ENCODE measurements around the gene RBBP5. TPM values are rescaled to one million over a fixed set of nuclear protein-coding genes. Genes with fewer than 3 reads are reported as not detected.

RBBP5 gene
- total and polyA plus RNA-seq, 2 of the 4 experiments (the other 2 are of a cell fraction): 7.3 to 37.5 TPM

DNA sequence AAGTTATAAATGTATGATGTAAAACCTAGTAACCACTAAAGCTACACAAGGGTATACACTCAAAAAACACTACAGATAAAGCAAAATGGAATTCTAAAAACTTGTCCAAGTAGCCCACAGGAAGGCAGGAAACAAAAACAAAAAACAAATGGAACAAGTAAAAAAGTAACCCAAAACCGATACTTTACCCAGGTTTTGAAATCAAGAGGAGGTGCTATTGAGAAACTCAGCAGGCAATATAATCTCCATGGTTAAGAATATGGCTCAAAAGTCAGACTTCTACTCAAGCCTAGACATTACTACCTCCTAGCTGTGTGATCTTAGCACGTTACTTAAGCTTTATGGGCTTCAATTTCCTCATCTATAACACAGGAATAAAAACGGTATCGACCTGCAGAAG is 13.3 kb downstream of the RBBP5 start:
- peaks cover 26% of the 10 kb centered on the region for H3K36me3 ChIP-seq (ENCODE audit: control insufficient read depth, insufficient read depth, low read length)
- H3K79me1 ChIP-seq (ENCODE audit: low read depth in 1 of 2, low read length in 2 of 2): peaks cover 16% of the 10 kb centered on the region in 2 experiments; a peak in 3 of 4 replicates
- no peak overlapping the region for H3K14ac ChIP-seq (replicated peaks; ENCODE audit: low read depth, low read length)
- ATAC-seq (ENCODE audit: low read depth): peak; percentile 24; the same call in 1 of the 2 replicates
- H2BK5ac ChIP-seq (ENCODE audit: low read depth, low read length, poor library complexity, severe bottlenecking): no peak overlapping the region
- H3K27ac ChIP-seq (ENCODE audit: insufficient read depth, low read length): no peak overlapping the region
- no peak overlapping the region for H4K5ac ChIP-seq (ENCODE audit: low read depth, low read length)
- DNase-seq: no peak
- no peak overlapping the region for H4K91ac ChIP-seq (ENCODE audit: insufficient read depth, low read depth, low read length)
- H3K18ac ChIP-seq (ENCODE audit: low read depth, low read length): no peak overlapping the region
- ChIA-PET POLR2A (ENCODE audit: unreplicated experiment) (no interaction called here), CTCF (interaction anchor here (1.1 to 1.3 kb wide), 2 partner anchors 9 to 10 kb away, joined by 3 read pairs; no protein-coding TSS in a partner anchor)
- no peak overlapping the region for H2AK9ac ChIP-seq (replicated peaks; ENCODE audit: low read depth, low read length, poor library complexity)
- peaks cover 5% of the 10 kb centered on the region for H3K9me1 ChIP-seq (ENCODE audit: insufficient read depth, low read length)
- H3K9ac ChIP-seq (ENCODE audit: low read depth, low read length): no peak overlapping the region
- no TSS peak for BruUV-seq (replicated peaks)
- H2AFZ ChIP-seq (replicated peaks; ENCODE audit: low read length, poor library complexity): no peak overlapping the region
- no CpG with 5 or more reads among the region's 4 CpGs for WGBS, 2 experiments (ENCODE audit: extremely low coverage in 2 of 2, insufficient read length in 1 of 2)
- no peak overlapping the region for H2BK120ac ChIP-seq (ENCODE audit: low read depth, low read length)
- H2BK20ac ChIP-seq (ENCODE audit: low read depth, low read length): no peak overlapping the region
- no peaks in the 10 kb centered on the region for H3K27me3 ChIP-seq (ENCODE audit: control insufficient read depth, insufficient read depth, low read length)
- dilution Hi-C loops (cut with HindIII; ENCODE audit: low sequenced_read_pairs, unreplicated experiment) (no loop called here), in situ Hi-C loops (cut with MboI; ENCODE audit: low sequenced_read_pairs) (no loop called here), intact Hi-C loops (cut with micrococcal nuclease) (no loop called here)
- no peak overlapping the region for H2AK5ac ChIP-seq (ENCODE audit: low read depth, low read length)
- H3K9me3 ChIP-seq (ENCODE audit: control insufficient read depth, insufficient read depth, low read length): no peaks in the 10 kb centered on the region
- TF ChIP-seq MXI1 (IDR thresholded peaks at IDR 0.05; ENCODE audit: borderline replicate concordance, low read depth, low read length) (no peak), FOS (IDR thresholded peaks at IDR 0.05; ENCODE audit: low read depth, low read length) (no peak), POLR2A (IDR thresholded peaks at IDR 0.05; ENCODE audit: low read depth, low read length) (no peak), BHLHE40 (IDR thresholded peaks at IDR 0.05; ENCODE audit: low read depth, low read length) (no peak), SMC3 (IDR thresholded peaks at IDR 0.05; ENCODE audit: low read depth, low read length) (no peak)
- H4K20me1 ChIP-seq (ENCODE audit: insufficient read depth, low read length): no peaks in the 10 kb centered on the region
- no peak overlapping the region for H4K8ac ChIP-seq (ENCODE audit: low read depth in 2 of 2, low read length in 2 of 2)
- H3K23ac ChIP-seq (ENCODE audit: low read depth, low read length): no peak overlapping the region
- H2BK15ac ChIP-seq (ENCODE audit: low read depth, low read length): no peak overlapping the region
- no peaks in the 10 kb centered on the region for H3K4me1 ChIP-seq (ENCODE audit: control insufficient read depth, insufficient read depth, low read length)
- H3K56ac ChIP-seq (ENCODE audit: extremely low read depth, insufficient read depth, low read length): no peak overlapping the region
- H3K4me3 ChIP-seq (ENCODE audit: insufficient read depth, low read depth, low read length): no peak overlapping the region
- H3K4me2 ChIP-seq (ENCODE audit: low read depth, low read length): no peak overlapping the region
- H3K4ac ChIP-seq (ENCODE audit: low read depth, low read length): no peak overlapping the region

Measured in IMR-90 (cell line).